HG03025 (cell line): ENCODE results near the gene CDHR2.
A peak's percentile ranks its signal among the peaks of the same experiment; 100 is the strongest.
"Not testable (repeated sequence)": the region's sequence is repeated elsewhere in the genome, so short reads cannot be mapped to it uniquely, and the experiment has no call there.

Experiments
- ATAC-seq: cut with Tn5 transposase; IDR thresholded peaks from one replicate; pipeline ENCODE4 v1.9.1; 2021; ENCODE audit warnings: mild to moderate bottlenecking, moderate library complexity; ENCODE audit not compliant: unreplicated experiment, low FRiP score

The CDHR2 gene

GRCh38 chr5:176591667-176592066, 42.5 kb downstream of the CDHR2 start:
- ATAC-seq: not testable (repeated sequence)

GRCh38 chr5:176592573-176592972, 43.4 kb downstream of the CDHR2 start:
- no peak for ATAC-seq

GRCh38 chr5:176593273-176593869, 44.2 kb downstream of the CDHR2 start:
- no peak for ATAC-seq

GRCh38 chr5:176594554-176594953, 45.4 kb downstream of the CDHR2 start:
- ATAC-seq: no peak

- no peak for ATAC-seq
Measured at GRCh38 chr5:176595386-176595943, 46.3 kb downstream of the CDHR2 start.

GRCh38 chr5:176596069-176596644, 47.0 kb downstream of the CDHR2 start:
- no peak for ATAC-seq

GRCh38 chr5:176596689-176597416, 47.7 kb downstream of the CDHR2 start:
- no peak for ATAC-seq

- ATAC-seq: no peak
Measured at GRCh38 chr5:176597417-176598389, 48.6 kb downstream of the CDHR2 start.

GRCh38 chr5:176599749-176600430, 50.7 kb downstream of the CDHR2 start:
- not testable (repeated sequence) for ATAC-seq

- no peak for ATAC-seq
Measured at GRCh38 chr5:176601901-176602482, 52.9 kb downstream of the CDHR2 start.

GRCh38 chr5:176603091-176603490, 53.9 kb downstream of the CDHR2 start:
- ATAC-seq: no peak

GRCh38 chr5:176606032-176606431, 56.9 kb downstream of the CDHR2 start:
- no peak for ATAC-seq

- ATAC-seq: no peak
Measured at GRCh38 chr5:176606875-176607274, 57.7 kb downstream of the CDHR2 start.

- ATAC-seq: no peak
Measured at GRCh38 chr5:176608142-176608705, 59.1 kb downstream of the CDHR2 start.

- peak; percentile 3 for ATAC-seq
Measured at GRCh38 chr5:176608937-176609723, 60.0 kb downstream of the CDHR2 start.

GRCh38 chr5:176609724-176610434, 60.7 kb downstream of the CDHR2 start, which contains the start of gene GPRIN1:
Gene GPRIN1 (minus strand): TSS chr5:176610156. CDS start chr5:176599834, 10,322 bp downstream.
- peak; percentile 68 for ATAC-seq

- peak; percentile 4 for ATAC-seq
Measured at GRCh38 chr5:176610435-176610773, 61.3 kb downstream of the CDHR2 start.

- no peak for ATAC-seq
Measured at GRCh38 chr5:176611435-176611834, 62.3 kb downstream of the CDHR2 start.
